ENCODE results near the gene NRXN3.

The NRXN3 gene

DNA sequence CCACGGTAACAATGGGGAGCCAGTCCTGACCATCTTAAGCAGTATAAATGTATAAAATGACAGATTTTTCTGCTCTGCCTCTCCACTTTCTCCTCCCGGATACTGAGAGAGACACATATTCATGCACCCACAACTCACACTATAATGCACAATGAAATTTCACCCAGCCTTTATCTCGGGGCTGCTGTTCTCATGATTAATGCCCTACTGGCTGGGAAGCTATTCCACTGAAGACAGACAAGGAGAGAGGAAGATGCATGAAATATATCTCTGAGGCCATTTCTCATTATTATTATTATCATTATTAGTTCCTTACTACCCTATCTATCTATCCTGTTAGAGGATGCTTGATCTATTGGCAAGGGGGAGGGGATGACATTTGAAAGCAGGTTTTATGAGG is 1539.4 kb downstream of the NRXN3 start:
- Mint-ChIP-seq H3K36me3 (ENCODE audit: low read depth) (no peaks in the 10 kb centered on the region), H3K4me3 (no peak overlapping the region), H3K27me3 (no peaks in the 10 kb centered on the region), H3K27ac (no peak overlapping the region), H3K4me1 (ENCODE audit: low read depth) (no peaks in the 10 kb centered on the region), H3K9me3 (no peaks in the 10 kb centered on the region)
- intact Hi-C loops (cut with micrococcal nuclease): no loop called here

DNA sequence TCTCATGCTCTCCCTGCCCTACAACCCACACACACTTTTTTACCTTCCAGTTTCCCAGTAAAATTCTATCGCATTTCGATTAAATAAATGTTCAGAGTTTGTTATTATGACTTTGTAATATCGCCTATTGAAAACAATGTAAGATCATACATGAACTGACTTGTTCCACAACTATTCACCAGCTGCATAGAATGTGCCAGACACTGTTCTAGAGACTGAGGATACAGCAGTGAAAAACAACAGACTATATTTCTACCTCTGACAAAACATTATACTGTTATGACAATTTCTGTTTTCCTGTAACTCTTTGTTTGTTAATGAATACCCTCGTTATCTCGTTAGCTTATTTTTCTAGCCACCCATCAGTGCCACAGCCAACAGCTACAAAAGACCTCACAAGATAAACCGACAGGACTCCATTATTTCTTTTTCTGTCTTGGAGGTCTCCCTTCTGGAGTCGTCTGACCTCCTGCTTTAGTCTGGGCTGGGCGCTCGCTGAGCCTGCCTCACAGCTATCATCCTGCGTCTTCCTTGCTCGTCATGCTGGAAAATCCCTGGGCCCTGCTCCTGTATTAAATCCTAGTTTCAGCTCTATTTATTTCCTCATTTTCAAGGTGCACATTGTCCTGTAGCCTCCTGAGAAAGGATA is 1542.3 kb downstream of the NRXN3 start:
- intact Hi-C loops (cut with micrococcal nuclease): no loop called here
- H3K27me3 Mint-ChIP-seq: no peaks in the 10 kb centered on the region

DNA sequence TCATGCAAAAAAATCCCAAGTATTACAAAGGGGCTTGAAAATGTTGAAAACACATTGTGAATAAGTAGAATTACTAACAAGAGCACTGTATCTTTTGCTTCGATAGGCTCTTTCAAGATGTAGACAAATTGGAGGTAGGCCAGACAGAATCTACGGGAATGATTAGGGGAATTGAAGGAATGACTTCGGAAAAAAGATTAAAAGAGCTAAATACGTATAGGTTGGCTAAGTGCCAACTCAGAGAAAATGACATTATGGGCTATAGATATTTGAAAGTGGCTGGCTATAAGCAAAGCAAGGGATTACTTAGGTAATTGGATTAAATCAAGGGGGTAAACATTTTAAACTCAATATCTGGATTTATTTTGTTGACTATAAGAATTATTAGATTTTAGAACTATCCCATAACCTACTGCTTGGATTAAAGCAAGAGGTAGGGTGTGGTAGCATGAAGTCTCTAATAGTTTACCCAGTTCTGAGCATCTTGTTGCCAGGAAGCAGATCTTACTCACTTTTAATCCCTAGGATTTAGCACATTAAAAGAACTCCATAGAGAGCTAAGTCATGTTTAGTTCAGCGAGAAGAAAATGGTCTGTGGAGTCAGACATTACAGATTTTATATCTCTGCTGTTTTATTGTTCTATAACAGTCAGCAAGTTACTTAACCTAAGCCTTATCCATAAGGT is 1551.4 kb downstream of the NRXN3 start:
- no peaks in the 10 kb centered on the region for H3K27me3 Mint-ChIP-seq
- intact Hi-C loops (cut with micrococcal nuclease): no loop called here
- H3K4me1 Mint-ChIP-seq (ENCODE audit: low read depth): no peaks in the 10 kb centered on the region
- H3K36me3 Mint-ChIP-seq (ENCODE audit: low read depth): no peaks in the 10 kb centered on the region
- no peak overlapping the region for H3K27ac Mint-ChIP-seq
- no peak overlapping the region for H3K4me3 Mint-ChIP-seq
- no peaks in the 10 kb centered on the region for H3K9me3 Mint-ChIP-seq

More for the DNA sequence above, 1542.3 kb downstream of the NRXN3 start:
- Mint-ChIP-seq H3K36me3 (ENCODE audit: low read depth) (no peaks in the 10 kb centered on the region), H3K4me3 (no peak overlapping the region), H3K9me3 (no peaks in the 10 kb centered on the region), H3K27ac (no peak overlapping the region), H3K4me1 (ENCODE audit: low read depth) (no peaks in the 10 kb centered on the region)

DNA sequence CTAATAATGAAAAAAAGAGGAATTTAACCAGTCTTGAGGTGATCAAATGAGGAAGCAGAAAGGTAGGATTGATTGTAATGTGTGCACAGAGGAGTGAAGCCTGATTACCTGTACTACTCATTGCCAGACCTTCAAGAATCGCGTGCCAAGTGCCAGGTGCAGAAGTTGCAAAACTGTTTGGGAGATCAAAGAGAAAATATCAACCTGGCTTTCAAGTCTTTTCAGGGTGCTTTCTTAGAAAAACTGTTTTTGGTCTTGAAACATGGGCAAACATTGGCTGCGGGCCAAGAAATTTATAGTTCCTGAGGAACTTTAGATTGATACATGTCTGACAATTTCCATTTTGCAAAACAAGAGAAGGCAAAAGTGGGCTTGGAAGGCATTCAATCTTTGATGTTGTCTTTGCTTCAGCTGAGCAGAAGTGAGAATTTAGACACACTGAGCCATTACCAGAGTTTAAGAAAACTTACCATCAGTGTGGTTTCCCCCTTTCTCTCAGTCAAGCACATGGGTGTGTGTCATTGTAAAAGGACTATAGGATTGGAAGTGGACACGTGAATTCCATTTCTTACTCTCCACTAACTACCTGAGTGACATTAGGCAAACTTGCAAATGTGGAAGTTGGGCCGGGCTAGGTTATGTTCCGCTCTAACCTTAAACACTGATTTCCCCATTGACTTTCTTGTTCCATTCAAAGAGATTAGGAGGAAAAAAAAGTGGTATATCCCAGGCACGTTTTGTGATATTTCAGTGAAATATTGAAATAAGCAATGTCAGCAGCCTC is 1555.0 kb downstream of the NRXN3 start:
- H3K4me3 Mint-ChIP-seq: no peak overlapping the region
- no peaks in the 10 kb centered on the region for H3K27me3 Mint-ChIP-seq
- no peak overlapping the region for H3K27ac Mint-ChIP-seq
- H3K4me1 Mint-ChIP-seq (ENCODE audit: low read depth): no peaks in the 10 kb centered on the region
- intact Hi-C loops (cut with micrococcal nuclease): no loop called here
- H3K36me3 Mint-ChIP-seq (ENCODE audit: low read depth): no peaks in the 10 kb centered on the region
- no peaks in the 10 kb centered on the region for H3K9me3 Mint-ChIP-seq

DNA sequence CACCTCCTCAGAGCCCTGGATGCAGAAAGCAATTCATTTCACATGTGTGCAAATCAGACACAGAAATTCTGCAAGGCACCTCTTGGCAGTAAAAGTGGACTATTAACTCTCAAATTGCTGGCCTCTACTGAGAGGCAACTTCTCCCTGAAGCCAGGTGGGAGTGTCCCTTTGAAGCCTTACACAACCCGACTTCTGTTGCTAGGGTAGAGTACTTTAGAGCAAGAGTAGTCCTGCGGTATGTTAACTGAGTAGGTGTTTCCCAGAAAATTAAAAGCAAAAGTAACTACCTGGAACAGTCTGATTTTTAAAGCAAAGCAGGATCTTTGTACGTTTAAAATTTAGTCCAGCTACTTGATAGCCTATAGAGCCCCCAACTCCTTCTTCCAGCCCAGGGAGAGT is 1557.7 kb downstream of the NRXN3 start:
- Mint-ChIP-seq H3K4me3 (no peak overlapping the region), H3K27me3 (no peaks in the 10 kb centered on the region), H3K27ac (no peak overlapping the region), H3K4me1 (ENCODE audit: low read depth) (no peaks in the 10 kb centered on the region), H3K9me3 (no peaks in the 10 kb centered on the region), H3K36me3 (ENCODE audit: low read depth) (no peaks in the 10 kb centered on the region)
- intact Hi-C loops (cut with micrococcal nuclease): no loop called here

DNA sequence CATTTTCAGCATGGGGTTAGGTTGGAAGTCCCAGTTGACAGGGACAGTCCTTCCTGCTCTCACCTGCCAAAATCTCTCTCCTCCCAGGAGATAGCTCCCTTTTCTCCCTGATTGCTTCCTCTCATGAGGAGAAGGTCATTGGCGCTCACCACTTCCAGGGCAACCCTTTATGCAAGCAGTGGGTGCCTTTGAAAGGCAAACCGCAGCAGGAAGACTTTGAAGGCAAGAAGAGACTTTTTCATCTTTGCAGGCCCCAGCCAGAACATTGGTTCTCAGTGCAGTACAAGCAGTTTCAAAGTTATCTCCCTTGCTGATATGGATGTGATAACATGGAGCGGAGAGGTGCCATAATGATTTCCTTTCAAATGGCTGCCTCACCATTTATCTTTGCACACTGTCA is 1558.2 kb downstream of the NRXN3 start:
- no peak overlapping the region for H3K4me3 Mint-ChIP-seq
- intact Hi-C loops (cut with micrococcal nuclease): no loop called here
- H3K27me3 Mint-ChIP-seq: no peaks in the 10 kb centered on the region
- no peaks in the 10 kb centered on the region for H3K36me3 Mint-ChIP-seq (ENCODE audit: low read depth)
- no peak overlapping the region for H3K27ac Mint-ChIP-seq
- H3K4me1 Mint-ChIP-seq (ENCODE audit: low read depth): no peaks in the 10 kb centered on the region
- no peaks in the 10 kb centered on the region for H3K9me3 Mint-ChIP-seq

DNA sequence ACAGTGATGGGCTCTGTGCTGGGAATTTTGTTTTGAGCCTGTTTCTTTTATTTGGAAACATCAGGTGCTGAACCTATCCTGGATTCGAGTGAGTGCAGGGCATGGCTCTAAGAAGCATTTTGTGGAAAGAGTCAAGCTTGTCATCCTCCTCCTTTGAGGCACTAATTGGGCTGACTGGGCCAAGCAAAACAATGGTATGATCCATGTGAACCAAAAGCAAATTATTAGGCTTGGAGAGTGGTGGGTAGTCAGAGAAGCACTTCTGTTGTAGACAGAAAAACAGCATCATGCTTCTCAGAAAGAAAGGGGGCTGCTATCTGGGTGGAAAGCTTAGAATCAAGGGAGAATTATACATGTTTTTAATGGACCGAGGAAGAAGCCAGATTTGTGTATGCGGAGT is 1559.6 kb downstream of the NRXN3 start:
- no peak overlapping the region for H3K4me3 Mint-ChIP-seq
- H3K27ac Mint-ChIP-seq: no peak overlapping the region
- intact Hi-C loops (cut with micrococcal nuclease): no loop called here
- H3K36me3 Mint-ChIP-seq (ENCODE audit: low read depth): no peaks in the 10 kb centered on the region
- no peaks in the 10 kb centered on the region for H3K27me3 Mint-ChIP-seq
- H3K9me3 Mint-ChIP-seq: no peaks in the 10 kb centered on the region
- H3K4me1 Mint-ChIP-seq (ENCODE audit: low read depth): no peaks in the 10 kb centered on the region

DNA sequence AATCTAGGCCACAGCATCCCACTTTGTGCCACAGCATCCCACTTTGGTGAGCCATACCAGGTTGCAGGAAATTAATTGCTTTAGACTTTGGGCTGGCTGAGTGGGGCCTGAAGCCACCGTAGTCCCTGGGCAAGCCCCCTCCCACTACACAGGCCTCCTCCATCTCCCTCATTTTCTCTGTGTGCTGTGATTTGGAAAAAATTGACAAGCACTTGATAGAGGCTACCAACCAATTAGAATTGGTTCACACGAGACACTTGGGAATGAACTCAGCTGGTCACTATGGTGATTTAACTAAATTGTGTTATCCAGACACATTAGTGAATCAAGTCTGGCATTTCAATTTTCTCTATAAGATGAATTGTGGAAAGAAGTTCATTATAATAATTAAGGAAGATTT is 1560.0 kb downstream of the NRXN3 start:
- Mint-ChIP-seq H3K4me1 (ENCODE audit: low read depth) (no peaks in the 10 kb centered on the region), H3K4me3 (no peak overlapping the region), H3K27ac (no peak overlapping the region), H3K36me3 (ENCODE audit: low read depth) (no peaks in the 10 kb centered on the region), H3K27me3 (no peaks in the 10 kb centered on the region), H3K9me3 (no peaks in the 10 kb centered on the region)
- intact Hi-C loops (cut with micrococcal nuclease): no loop called here

DNA sequence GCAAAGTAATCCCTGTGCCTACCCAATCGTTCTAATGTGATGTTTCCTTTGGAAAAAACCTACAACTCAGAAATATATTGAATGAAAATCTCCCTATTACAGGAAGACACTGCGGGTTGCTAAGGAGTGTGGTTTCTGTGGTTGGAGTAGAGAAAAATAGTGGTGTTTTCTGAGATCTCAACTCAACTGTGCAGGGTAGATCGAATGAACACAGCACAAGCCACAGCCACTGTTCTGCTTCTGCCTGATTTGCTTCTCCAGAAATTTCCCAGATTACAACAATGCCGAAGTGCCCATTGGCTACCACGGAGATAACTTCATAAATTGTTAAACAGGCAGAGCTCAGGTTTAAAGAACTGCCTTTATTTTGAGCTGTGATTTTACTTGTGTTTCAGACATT is 1560.8 kb downstream of the NRXN3 start:
- H3K4me3 Mint-ChIP-seq: no peak overlapping the region
- no peaks in the 10 kb centered on the region for H3K27me3 Mint-ChIP-seq
- H3K36me3 Mint-ChIP-seq (ENCODE audit: low read depth): no peaks in the 10 kb centered on the region
- H3K27ac Mint-ChIP-seq: no peak overlapping the region
- H3K4me1 Mint-ChIP-seq (ENCODE audit: low read depth): no peaks in the 10 kb centered on the region
- intact Hi-C loops (cut with micrococcal nuclease): no loop called here
- peaks cover 4% of the 10 kb centered on the region for H3K9me3 Mint-ChIP-seq

DNA sequence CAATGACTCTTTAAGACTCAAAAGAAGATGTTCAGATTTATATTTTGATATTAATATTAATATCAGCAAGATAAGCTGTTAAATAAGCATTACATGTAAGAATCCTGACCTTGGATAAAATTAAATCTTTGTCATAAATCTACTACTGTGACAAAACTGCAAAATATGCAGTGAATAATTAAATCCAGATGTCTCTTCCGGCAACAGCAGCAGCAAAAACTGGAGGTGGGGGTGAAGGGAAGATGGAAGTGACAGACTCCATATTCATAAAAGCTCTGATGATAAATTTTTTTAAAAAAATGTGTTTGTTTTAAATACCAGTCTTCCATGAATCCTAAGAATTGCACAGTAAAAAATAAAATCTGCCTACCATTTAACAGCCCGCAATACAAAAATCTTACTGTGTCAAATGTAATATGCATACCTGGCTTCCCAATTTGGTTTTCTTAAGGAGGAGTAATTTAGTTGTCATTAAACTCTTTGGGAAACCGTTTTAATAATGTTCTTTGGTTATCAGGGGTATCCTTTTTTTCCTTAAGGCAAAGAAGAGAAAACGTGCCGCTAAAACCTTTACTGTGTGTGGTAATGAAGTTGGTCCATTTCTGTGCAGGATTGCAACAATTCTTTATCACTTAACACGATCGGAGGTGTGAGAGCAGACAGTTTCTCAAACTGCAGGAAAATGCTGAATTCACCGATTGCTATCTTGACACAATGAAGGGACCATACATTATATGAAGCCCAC is 1562.9 kb downstream of the NRXN3 start:
- peaks cover 19% of the 10 kb centered on the region for H3K9me3 Mint-ChIP-seq
- no peaks in the 10 kb centered on the region for H3K27me3 Mint-ChIP-seq
- H3K36me3 Mint-ChIP-seq (ENCODE audit: low read depth): no peaks in the 10 kb centered on the region
- no peaks in the 10 kb centered on the region for H3K4me1 Mint-ChIP-seq (ENCODE audit: low read depth)
- H3K27ac Mint-ChIP-seq: no peak overlapping the region
- intact Hi-C loops (cut with micrococcal nuclease): no loop called here
- H3K4me3 Mint-ChIP-seq: no peak overlapping the region

DNA sequence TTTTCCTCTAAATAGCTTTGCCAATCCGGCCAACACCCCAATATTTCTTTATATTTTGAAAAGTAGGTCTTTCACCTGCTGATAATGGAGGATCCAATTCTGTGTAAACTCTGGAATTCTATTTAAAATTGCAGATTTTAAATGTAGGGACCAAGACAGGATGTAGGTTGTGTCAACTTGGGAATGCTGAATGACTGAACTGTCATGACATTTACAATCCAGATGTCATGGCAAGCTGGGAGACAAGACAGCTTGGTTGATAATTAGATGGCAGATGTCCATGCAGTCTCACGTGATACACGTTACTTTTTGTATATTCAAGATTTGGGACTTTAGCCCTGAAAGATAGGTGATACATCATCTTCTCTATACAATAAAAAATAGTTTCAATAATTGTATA is 1564.0 kb downstream of the NRXN3 start:
- Mint-ChIP-seq H3K9me3 (peaks cover 19% of the 10 kb centered on the region), H3K4me3 (no peak overlapping the region), H3K27me3 (no peaks in the 10 kb centered on the region), H3K4me1 (ENCODE audit: low read depth) (no peaks in the 10 kb centered on the region), H3K36me3 (ENCODE audit: low read depth) (no peaks in the 10 kb centered on the region), H3K27ac (no peak overlapping the region)
- intact Hi-C loops (cut with micrococcal nuclease): no loop called here

DNA sequence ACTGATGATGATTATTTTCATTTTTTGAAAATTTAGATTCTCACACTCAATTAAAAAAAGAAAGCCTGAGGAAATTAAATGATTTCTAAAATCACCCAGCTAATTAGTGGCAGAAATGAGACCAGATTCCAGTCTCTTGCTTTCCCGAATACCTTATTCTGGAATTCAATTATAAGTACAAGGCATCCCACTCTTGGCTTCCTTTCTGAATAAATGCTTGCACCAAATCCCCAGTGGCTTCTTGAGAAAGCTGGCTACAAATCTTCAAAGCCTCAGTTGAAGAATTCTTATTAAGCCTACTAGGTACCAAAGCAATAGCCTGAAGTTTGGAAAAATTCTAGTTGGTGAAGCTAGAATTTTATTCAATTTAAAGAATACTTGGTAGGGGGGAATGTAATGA is 1564.5 kb downstream of the NRXN3 start:
- H3K36me3 Mint-ChIP-seq (ENCODE audit: low read depth): no peaks in the 10 kb centered on the region
- intact Hi-C loops (cut with micrococcal nuclease): no loop called here
- H3K27me3 Mint-ChIP-seq: no peaks in the 10 kb centered on the region
- H3K9me3 Mint-ChIP-seq: peaks cover 19% of the 10 kb centered on the region
- H3K4me3 Mint-ChIP-seq: no peak overlapping the region
- H3K27ac Mint-ChIP-seq: no peak overlapping the region
- H3K4me1 Mint-ChIP-seq (ENCODE audit: low read depth): no peaks in the 10 kb centered on the region

DNA sequence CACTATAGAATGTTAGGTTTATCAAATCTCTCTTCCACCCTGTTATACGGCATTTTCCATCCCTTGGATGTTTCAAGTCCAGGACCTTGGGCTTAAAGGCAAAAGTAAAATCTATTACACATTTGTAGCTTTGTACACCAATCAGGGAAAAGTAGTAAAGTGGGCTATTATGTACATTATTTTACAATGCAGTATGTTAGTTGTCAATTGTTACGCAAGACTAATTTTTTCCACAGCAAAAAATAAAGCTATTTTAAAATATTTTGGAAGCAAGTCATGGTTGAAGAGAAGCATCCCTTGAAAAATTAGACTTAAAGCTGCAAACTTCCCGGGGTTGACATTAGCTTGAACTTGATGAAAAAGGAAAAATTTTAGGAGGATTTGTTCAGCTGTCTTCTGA is 1564.9 kb downstream of the NRXN3 start:
- Mint-ChIP-seq H3K4me1 (ENCODE audit: low read depth) (no peaks in the 10 kb centered on the region), H3K9me3 (peaks cover 24% of the 10 kb centered on the region), H3K27ac (no peak overlapping the region), H3K36me3 (ENCODE audit: low read depth) (no peaks in the 10 kb centered on the region), H3K4me3 (no peak overlapping the region), H3K27me3 (no peaks in the 10 kb centered on the region)
- intact Hi-C loops (cut with micrococcal nuclease): no loop called here

DNA sequence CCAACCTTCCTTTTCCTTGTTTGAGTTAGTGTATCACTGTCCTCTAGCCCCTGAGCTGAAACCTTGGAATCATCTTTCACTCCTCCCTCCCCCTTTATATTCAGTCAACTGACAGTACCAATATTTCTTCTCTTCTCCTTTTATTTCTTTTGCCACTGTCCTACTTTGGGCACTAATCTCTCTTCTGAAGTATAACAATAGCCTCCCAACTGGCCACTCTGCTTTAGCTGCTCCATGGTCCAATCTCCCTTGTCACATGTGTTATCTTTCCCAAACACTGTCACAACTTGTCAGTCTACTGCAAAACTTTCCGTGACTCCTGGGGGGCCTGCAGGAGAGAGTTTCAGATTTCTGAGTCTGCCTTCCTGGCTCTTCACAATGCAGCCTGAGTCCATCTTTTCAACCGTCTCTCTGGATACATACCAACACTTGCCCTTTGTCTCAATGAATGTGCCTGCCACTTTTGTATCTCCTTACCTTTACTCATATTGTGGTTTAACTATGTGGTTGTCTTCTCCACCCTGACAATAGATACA is 1570.0 kb downstream of the NRXN3 start:
- Mint-ChIP-seq H3K4me3 (no peak overlapping the region), H3K4me1 (ENCODE audit: low read depth) (no peaks in the 10 kb centered on the region), H3K27me3 (no peaks in the 10 kb centered on the region), H3K36me3 (ENCODE audit: low read depth) (no peaks in the 10 kb centered on the region), H3K9me3 (peaks cover 27% of the 10 kb centered on the region), H3K27ac (no peak overlapping the region)
- intact Hi-C loops (cut with micrococcal nuclease): no loop called here

Measured in dendritic cell treated with granulocyte-macrophage colony-stimulating factor and Interleukin-4, amounts not matched to agents 40 ng/mL and 50 ng/mL, for 4 days (primary cell).